Esophagus (tissue), 2 donors: ENCODE results near the gene MAP2K5. TPM values are rescaled to one million over a fixed set of nuclear protein-coding genes. Genes with fewer than 3 reads are reported as not detected.

Source experiments
- H3K27ac ChIP-seq, 2 donors: one replicate each; pipeline ENCODE4 v1.5.1; 2013; ENCODE audit warnings: low read depth in 2 of 2, mild to moderate bottlenecking in 2 of 2, inconsistent platforms in 1 of 2, low read length in 1 of 2, moderate library complexity in 1 of 2
- H3K27me3 ChIP-seq, 2 donors: one replicate each; pipeline ENCODE4 v1.6.1; 2013; ENCODE audit warnings: low read length in 2 of 2, control low read depth in 1 of 2, mild to moderate bottlenecking in 1 of 2; ENCODE audit not compliant: insufficient read depth in 2 of 2, control insufficient read depth in 1 of 2
- H3K36me3 ChIP-seq, 2 donors: one replicate each; pipeline ENCODE4 v1.6.1; 2013; ENCODE audit warnings: low read length in 1 of 2; ENCODE audit not compliant: control insufficient read depth in 2 of 2, insufficient read depth in 2 of 2
- H3K4me1 ChIP-seq, 2 donors: one replicate each; pipeline ENCODE4 v1.6.1; 2013; ENCODE audit warnings: low read length in 1 of 2; ENCODE audit not compliant: control insufficient read depth in 2 of 2, insufficient read depth in 2 of 2
- H3K4me3 ChIP-seq, 2 donors: one replicate each; pipeline ENCODE4 v1.5.1; 2013; ENCODE audit warnings: low read length in 2 of 2, mild to moderate bottlenecking in 2 of 2, low read depth in 1 of 2, moderate library complexity in 1 of 2
- H3K9me3 ChIP-seq, 2 donors: one replicate each; pipeline ENCODE4 v1.6.1; 2013; ENCODE audit warnings: mild to moderate bottlenecking in 2 of 2, low read depth in 1 of 2, low read length in 1 of 2, moderate library complexity in 1 of 2; ENCODE audit not compliant: control insufficient read depth in 2 of 2, insufficient read depth in 1 of 2
- WGBS, 2 donors: extraction: QIAGEN DNeasy Blood & Tissue Kit; methylation state at CpG; one replicate each; pipeline ENCODE4 v1.1.7; 2013; 5-methylcytosine and 5-hydroxymethylcytosine counted together
- polyA plus RNA-seq, 2 donors: library from polyadenylated mRNA; stranded (reverse); fragments of 200-250 nt; gene quantifications; one replicate each; pipeline ENCODE4 v1.2.3, GENCODE V29; 2013
- donor health status: healthy with polysubstance abuse.
- donor health status: Bipolar disorder and iron deficiency.

The MAP2K5 gene
- polyA plus RNA-seq, 2 donors: 3.2 to 5.0 TPM

GRCh38 chr15:67717776-67718175 is 175.3 kb downstream of the MAP2K5 start:
- Histone ChIP-seq H3K4me1 (no peaks in the 10 kb centered on the region), H3K9me3 (no peaks in the 10 kb centered on the region), H3K4me3 (no peak overlapping the region), H3K27me3 (no peaks in the 10 kb centered on the region), H3K36me3 (no peaks in the 10 kb centered on the region), H3K27ac (no peak overlapping the region)
- WGBS, 2 donors: 94 to 97% methylated on average over 1 of the region's 1 CpG

GRCh38 chr15:67719330-67719959 is 176.9 kb downstream of the MAP2K5 start:
- H3K27ac ChIP-seq: no peak overlapping the region
- H3K4me1 ChIP-seq: no peaks in the 10 kb centered on the region
- no peaks in the 10 kb centered on the region for H3K9me3 ChIP-seq
- no peak overlapping the region for H3K4me3 ChIP-seq
- no peaks in the 10 kb centered on the region for H3K27me3 ChIP-seq
- no peaks in the 10 kb centered on the region for H3K36me3 ChIP-seq
- 60 to 73% methylated on average over 1 of the region's 1 CpG for WGBS, 2 donors

- Histone ChIP-seq H3K27me3 (no peaks in the 10 kb centered on the region), H3K27ac (no peak overlapping the region), H3K4me1 (no peaks in the 10 kb centered on the region), H3K4me3 (no peak overlapping the region), H3K9me3 (no peaks in the 10 kb centered on the region), H3K36me3 (no peaks in the 10 kb centered on the region)
- 86 to 91% methylated on average over 8 of the region's 8 CpGs for WGBS, 2 donors
These were observed 178.2 kb downstream of the MAP2K5 start for GRCh38 chr15:67720556-67721175.

GRCh38 chr15:67722030-67722817 is 179.7 kb downstream of the MAP2K5 start:
- Histone ChIP-seq H3K27ac (no peak overlapping the region), H3K4me3 (no peak overlapping the region), H3K9me3 (no peaks in the 10 kb centered on the region), H3K4me1 (no peaks in the 10 kb centered on the region), H3K36me3 (no peaks in the 10 kb centered on the region), H3K27me3 (no peaks in the 10 kb centered on the region)
- 93 to 96% methylated on average over 5 of the region's 5 CpGs for WGBS, 2 donors

- no peaks in the 10 kb centered on the region for H3K27me3 ChIP-seq
- WGBS, 2 donors: 81 to 85% methylated on average over 4 of the region's 4 CpGs
- H3K4me1 ChIP-seq: no peaks in the 10 kb centered on the region
- no peak overlapping the region for H3K27ac ChIP-seq
- no peaks in the 10 kb centered on the region for H3K36me3 ChIP-seq
- no peak overlapping the region for H3K4me3 ChIP-seq
- H3K9me3 ChIP-seq: no peaks in the 10 kb centered on the region
These were observed 181.0 kb downstream of the MAP2K5 start for GRCh38 chr15:67723294-67724024.

- H3K36me3 ChIP-seq: no peaks in the 10 kb centered on the region
- no peak overlapping the region for H3K27ac ChIP-seq
- H3K27me3 ChIP-seq: no peaks in the 10 kb centered on the region
- H3K4me3 ChIP-seq: no peak overlapping the region
- no peaks in the 10 kb centered on the region for H3K4me1 ChIP-seq
- 93 to 96% methylated on average over 4 of the region's 4 CpGs for WGBS, 2 donors
- H3K9me3 ChIP-seq: no peaks in the 10 kb centered on the region
These were observed 182.3 kb downstream of the MAP2K5 start for GRCh38 chr15:67724691-67725375.

- no peaks in the 10 kb centered on the region for H3K9me3 ChIP-seq
- H3K4me3 ChIP-seq: no peak overlapping the region
- peaks cover 0 to 8% of the 10 kb centered on the region in 2 donors for H3K4me1 ChIP-seq
- H3K27me3 ChIP-seq: no peaks in the 10 kb centered on the region
- WGBS, 2 donors: 88 to 98% methylated on average over 1 of the region's 1 CpG
- H3K36me3 ChIP-seq: no peaks in the 10 kb centered on the region
- no peak overlapping the region for H3K27ac ChIP-seq
These were observed 187.6 kb downstream of the MAP2K5 start for GRCh38 chr15:67730135-67730534.

GRCh38 chr15:67731112-67731721 is 188.7 kb downstream of the MAP2K5 start:
- Histone ChIP-seq H3K27me3 (no peaks in the 10 kb centered on the region), H3K9me3 (no peaks in the 10 kb centered on the region), H3K4me1 (peaks cover 0 to 8% of the 10 kb centered on the region in 2 donors), H3K4me3 (no peak overlapping the region), H3K36me3 (no peaks in the 10 kb centered on the region), H3K27ac (no peak overlapping the region)
- 52 to 53% methylated on average over 2 of the region's 2 CpGs for WGBS, 2 donors

GRCh38 chr15:67732164-67732563 is 189.7 kb downstream of the MAP2K5 start:
- H3K27ac ChIP-seq: no peak overlapping the region
- no peak overlapping the region for H3K4me3 ChIP-seq
- no peaks in the 10 kb centered on the region for H3K36me3 ChIP-seq

More at GRCh38 chr15:67732164-67732563, 189.7 kb downstream of the MAP2K5 start:
- peaks cover 0 to 8% of the 10 kb centered on the region in 2 donors for H3K4me1 ChIP-seq
- no peaks in the 10 kb centered on the region for H3K9me3 ChIP-seq
- no peaks in the 10 kb centered on the region for H3K27me3 ChIP-seq
